GM18870 (cell line): ENCODE data around the gene NELL2.
A peak's percentile ranks its signal among the peaks of the same experiment; 100 is the strongest.
"Not testable (repeated sequence)": the region's sequence is repeated elsewhere in the genome, so short reads cannot be mapped to it uniquely, and the experiment has no call there.

Experiments
- ATAC-seq: cut with Tn5 transposase; IDR thresholded peaks from one replicate; pipeline ENCODE4 v1.9.1; 2021; ENCODE audit warnings: moderate library complexity; ENCODE audit not compliant: unreplicated experiment

The NELL2 gene

GRCh38 chr12:44847888-44848702 lies 28.0 kb downstream of the NELL2 start:
- ATAC-seq = peak; percentile 91

DNA sequence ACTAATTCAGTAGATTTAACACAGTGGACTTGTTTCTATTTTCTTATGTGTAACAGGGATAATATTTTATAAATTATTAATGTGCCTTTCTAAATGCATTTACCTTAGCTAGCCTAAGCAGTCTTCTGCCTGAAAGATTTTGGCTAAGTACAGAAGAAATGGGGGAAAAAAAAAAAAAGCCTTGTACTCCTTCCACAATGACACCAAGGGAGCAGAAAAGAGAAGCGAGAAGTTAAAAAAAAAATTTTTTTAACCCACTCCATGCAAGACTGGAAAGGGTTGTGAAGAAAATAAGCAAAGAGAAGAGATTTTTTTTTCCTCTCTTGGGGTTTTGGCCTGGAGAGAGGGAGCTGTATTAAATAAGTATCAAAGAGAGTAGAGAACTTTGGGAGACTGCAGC lies 28.7 kb downstream of the NELL2 start:
- ATAC-seq = peak; percentile 5

GRCh38 chr12:44846826-44847225 lies 29.3 kb downstream of the NELL2 start:
- no peak for ATAC-seq

DNA sequence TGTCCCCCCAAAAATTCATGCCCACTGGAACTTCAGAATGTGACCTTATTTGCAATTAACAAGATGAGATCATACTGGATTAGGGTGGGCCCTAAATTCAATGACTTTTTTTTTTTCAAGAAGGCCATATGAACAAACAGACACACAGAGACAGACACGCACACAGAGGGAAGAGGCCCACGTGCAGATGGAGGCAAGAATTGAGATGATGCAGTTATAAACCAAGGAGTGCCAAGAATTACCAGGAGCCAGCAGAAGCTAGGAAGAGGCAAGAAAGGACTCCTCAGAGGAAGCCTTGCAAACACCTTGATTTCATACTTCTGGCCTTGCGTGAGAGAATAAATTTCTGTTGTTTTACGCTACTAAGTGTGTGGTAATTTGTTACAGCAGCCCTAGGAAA lies 33.4 kb downstream of the NELL2 start:
- no peak for ATAC-seq

DNA sequence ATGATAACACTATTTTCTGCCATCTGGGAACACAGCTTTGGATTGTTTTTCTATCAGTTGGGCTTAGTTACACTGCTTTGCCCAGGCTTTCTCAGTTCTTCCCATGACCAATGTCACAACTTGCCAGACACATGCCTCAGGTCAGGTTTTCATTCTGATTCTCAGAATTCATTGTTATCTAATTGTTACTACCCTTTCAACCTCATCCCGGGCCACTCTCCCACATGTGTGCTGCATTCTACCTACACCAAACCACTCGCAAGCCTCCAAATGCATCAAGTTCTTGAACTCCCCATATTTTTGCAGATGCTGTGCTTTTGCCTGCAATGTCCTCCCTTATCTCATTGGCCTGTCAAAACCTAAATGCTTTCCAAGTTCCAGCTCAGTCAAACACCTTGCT lies 36.3 kb downstream of the NELL2 start:
- ATAC-seq = no peak

- no peak for ATAC-seq
Observed at GRCh38 chr12:44837114-44837755, 38.9 kb downstream of the NELL2 start.

DNA sequence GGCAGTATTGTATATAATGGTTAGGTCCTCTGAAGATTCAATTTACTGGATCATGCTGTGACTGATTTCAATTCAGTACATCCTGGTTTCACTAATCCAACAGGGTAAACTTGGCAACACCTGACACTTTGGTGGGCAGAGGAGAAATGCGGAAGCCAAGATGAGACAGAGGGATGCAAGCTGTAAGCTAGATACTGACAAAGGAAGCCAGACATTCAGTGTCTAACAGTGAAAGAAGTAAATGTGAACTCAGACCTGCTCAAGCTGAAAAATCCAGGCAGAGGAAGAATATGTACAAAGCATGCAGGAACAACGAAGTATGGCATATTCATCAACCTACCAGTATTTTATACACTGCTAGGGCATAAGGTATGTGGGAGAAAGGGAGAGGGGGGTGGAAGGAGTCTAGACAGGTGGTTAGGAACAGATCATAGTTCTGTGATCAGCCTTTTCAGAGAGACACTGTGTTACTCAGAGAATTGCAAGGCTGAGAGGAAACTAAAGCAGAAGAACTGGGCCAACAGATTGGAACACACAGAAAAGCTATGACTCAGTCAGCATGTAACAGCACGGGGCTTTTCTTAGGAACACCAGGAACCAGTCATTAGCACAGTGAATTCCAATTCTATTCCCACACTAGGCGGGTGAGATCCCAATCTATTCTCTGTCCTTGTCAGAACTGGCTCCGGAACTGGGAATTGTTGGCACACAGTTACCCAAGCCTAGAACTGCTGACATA lies 40.3 kb downstream of the NELL2 start:
- ATAC-seq = no peak

- ATAC-seq = not testable (repeated sequence)
Observed at GRCh38 chr12:44834996-44835395, 41.1 kb downstream of the NELL2 start.

GRCh38 chr12:44833561-44833960 lies 42.6 kb downstream of the NELL2 start:
- ATAC-seq = no peak

GRCh38 chr12:44830566-44831055 lies 45.5 kb downstream of the NELL2 start:
- no peak for ATAC-seq

DNA sequence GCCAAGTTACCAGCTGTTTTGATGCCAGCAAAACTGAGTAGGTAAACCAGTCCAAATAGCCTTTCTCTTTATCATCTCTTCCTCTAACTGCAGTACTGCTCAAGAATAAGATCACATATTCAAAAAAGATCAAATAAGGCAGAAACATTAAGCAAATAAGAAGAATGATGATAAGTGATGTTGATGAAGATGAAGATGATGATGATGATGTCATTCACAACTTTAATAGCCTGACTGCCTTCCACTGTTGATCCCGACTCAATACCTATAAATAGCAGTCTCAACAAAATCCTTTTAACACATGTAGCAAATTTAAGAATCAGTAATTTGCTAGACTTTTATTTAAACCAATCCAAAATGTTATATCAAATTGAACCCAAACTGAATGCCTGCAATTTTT lies 47.1 kb downstream of the NELL2 start:
- ATAC-seq = no peak

DNA sequence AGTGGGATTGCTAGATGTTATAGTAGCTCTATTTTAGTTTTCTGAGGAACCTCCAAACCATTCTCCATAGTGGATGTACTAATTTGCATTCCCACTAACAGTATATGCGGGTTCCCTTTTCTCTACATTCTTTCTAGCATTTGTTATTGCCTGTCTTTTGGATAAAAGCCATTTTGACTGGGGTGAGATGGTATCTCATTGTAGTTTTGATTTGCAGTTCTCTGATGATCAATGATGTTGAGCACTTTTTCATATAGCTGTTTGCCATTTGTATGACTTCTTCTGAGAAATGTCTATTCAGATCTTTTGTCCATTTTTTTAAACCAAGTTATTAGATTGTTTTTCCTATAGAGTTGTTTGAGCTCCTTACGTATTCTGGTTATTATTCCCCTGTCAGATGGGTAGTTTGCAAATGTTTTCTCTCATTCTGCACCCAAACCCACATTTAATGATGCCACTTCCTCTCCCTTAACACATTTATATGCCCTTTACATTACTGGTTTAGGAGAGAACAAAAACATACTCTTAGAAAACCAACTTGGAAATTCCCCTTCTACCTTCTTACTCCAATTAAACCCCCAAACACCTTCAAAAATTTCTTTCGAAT lies 48.2 kb downstream of the NELL2 start:
- ATAC-seq = no peak

DNA sequence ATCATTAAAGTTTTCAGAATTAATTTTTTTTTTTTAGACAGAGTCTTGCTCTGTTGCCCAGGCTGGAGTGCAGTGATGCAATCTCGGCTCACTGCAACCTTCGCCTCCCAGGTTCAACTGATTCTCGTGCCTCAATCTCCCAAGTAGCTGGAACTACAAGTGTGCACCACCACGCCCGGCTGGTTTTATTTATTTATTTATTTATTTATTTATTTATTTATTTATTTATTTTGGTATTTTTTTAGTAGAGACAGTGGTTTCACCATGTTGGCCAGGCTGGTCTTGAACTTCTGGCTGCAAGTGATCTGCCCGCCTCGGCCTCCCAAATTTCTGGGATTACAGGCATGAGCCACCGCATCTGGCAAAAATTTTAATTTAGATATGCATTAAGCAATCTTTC lies 54.4 kb downstream of the NELL2 start:
- not testable (repeated sequence) for ATAC-seq

- ATAC-seq = no peak
Observed at GRCh38 chr12:44819884-44820283, 56.2 kb downstream of the NELL2 start.

GRCh38 chr12:44817687-44818086 lies 58.4 kb downstream of the NELL2 start:
- no peak for ATAC-seq

DNA sequence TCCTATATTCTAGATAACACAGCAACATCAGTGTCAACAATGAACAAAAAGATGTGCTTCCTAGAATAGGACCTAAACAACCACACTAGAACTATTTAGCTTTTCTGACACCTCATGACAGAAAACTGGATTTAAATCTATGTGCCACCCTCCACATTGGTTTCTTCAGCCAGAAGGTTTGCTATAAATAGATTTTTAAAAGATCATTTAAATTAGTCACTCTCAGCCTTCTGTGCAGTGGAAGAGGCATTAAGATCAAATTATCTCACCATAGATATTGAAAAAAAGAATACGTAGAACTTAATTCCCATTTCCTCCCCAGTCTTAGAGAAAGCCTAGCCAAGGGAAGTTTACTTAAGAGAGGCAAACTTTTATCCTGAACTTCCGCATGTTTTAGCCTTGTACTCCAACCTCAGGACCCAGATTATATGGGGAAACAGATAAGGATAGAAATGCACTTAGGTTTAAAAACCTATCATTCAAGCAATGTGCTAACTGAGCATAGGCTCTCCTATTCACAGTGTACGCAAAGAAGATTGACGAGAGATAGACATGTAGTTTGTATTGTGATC lies 59.6 kb downstream of the NELL2 start:
- no peak for ATAC-seq

GRCh38 chr12:44812062-44812461 lies 64.1 kb downstream of the NELL2 start:
- no peak for ATAC-seq

GRCh38 chr12:44804068-44804467 lies 72.0 kb downstream of the NELL2 start:
- ATAC-seq = no peak

DNA sequence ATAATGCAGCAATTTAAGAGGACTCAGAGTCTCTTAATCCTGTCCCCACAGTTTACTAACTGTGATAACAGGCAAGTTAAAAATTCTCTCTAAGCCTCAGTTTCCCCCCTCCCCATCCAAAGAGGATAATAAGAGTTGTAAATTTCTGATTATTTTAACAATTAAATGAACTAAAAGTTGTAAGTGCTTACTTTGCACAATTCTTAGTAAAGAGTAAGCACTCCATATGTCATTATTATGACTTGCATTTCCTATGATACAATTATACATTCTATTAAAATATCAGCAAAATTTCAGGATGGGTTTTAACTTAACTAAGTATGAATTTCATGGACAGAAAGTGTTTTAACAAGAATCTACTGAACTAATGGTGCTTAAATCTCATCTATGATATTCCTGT lies 80.1 kb downstream of the NELL2 start:
- ATAC-seq = no peak

GRCh38 chr12:44788731-44789130 lies 87.4 kb downstream of the NELL2 start:
- no peak for ATAC-seq

GRCh38 chr12:44780221-44780790 lies 95.8 kb downstream of the NELL2 start:
- no peak for ATAC-seq
